ENCODE data around the gene CAMSAP2. TPM values are rescaled to one million over a fixed set of nuclear protein-coding genes. Genes with fewer than 3 reads are reported as not detected.

CAMSAP2 gene
- total RNA-seq, 1 donor from 2014 or later, result 10.6 TPM

GRCh38 chr1:200837931-200838571 is 99.4 kb downstream of the CAMSAP2 start:
- no peak for DNase-seq (ENCODE audit: low read depth)
- TF ChIP-seq CTCF (conservative IDR thresholded peaks at IDR 0.05; ENCODE audit: low read depth, low read length), result no peak
- no peak overlapping the region for H3K4me3 ChIP-seq (ENCODE audit: low read depth, low read length)

- no peak for TF ChIP-seq CTCF (conservative IDR thresholded peaks at IDR 0.05; ENCODE audit: low read depth, low read length)
- no peak overlapping the region for H3K4me3 ChIP-seq (ENCODE audit: low read depth, low read length)
- no peak for DNase-seq (ENCODE audit: low read depth)
Measured at GRCh38 chr1:200838676-200839445, 100.2 kb downstream of the CAMSAP2 start.

GRCh38 chr1:200845360-200845759 is 106.7 kb downstream of the CAMSAP2 start:
- no peak for TF ChIP-seq CTCF (conservative IDR thresholded peaks at IDR 0.05; ENCODE audit: low read depth, low read length)
- no peak overlapping the region for H3K4me3 ChIP-seq (ENCODE audit: low read depth, low read length)
- no peak for DNase-seq (ENCODE audit: low read depth)

GRCh38 chr1:200846398-200846797 is 107.7 kb downstream of the CAMSAP2 start:
- DNase-seq (ENCODE audit: low read depth), result no peak
- no peak for TF ChIP-seq CTCF (conservative IDR thresholded peaks at IDR 0.05; ENCODE audit: low read depth, low read length)

GRCh38 chr1:200849430-200849829 is 110.7 kb downstream of the CAMSAP2 start:
- TF ChIP-seq CTCF (conservative IDR thresholded peaks at IDR 0.05; ENCODE audit: low read depth, low read length), result no peak
- no peak overlapping the region for H3K4me3 ChIP-seq (ENCODE audit: low read depth, low read length)
- no peak for DNase-seq (ENCODE audit: low read depth)

More at GRCh38 chr1:200846398-200846797, 107.7 kb downstream of the CAMSAP2 start:
- H3K4me3 ChIP-seq (ENCODE audit: low read depth, low read length), result no peak overlapping the region

- DNase-seq (ENCODE audit: low read depth), result no peak
- H3K4me3 ChIP-seq (ENCODE audit: low read depth, low read length), result no peak overlapping the region
- TF ChIP-seq CTCF (conservative IDR thresholded peaks at IDR 0.05; ENCODE audit: low read depth, low read length), result no peak
Measured at GRCh38 chr1:200850554-200850953, 111.9 kb downstream of the CAMSAP2 start.
